ENCODE results near the gene NXT1.

GRCh38 chr20:23381876-23382275, 31.3 kb downstream of the NXT1 start:
- TF ChIP-seq EZH2phosphoT487 (IDR thresholded peaks at IDR 0.05; ENCODE audit: unreplicated experiment) (no peak), CTCF (conservative IDR thresholded peaks at IDR 0.05; ENCODE audit: low read depth in 2 of 2) (no peak), ZNF331 (CRISPR knock-in tag; IDR thresholded peaks at IDR 0.05; ENCODE audit: low read depth) (no peak), EZH2 (IDR thresholded peaks at IDR 0.05; ENCODE audit: low read depth, unreplicated experiment) (no peak), POLR2AphosphoS5 (IDR thresholded peaks at IDR 0.05; ENCODE audit: low read depth) (no peak), REST (IDR thresholded peaks at IDR 0.05; ENCODE audit: unreplicated experiment) (no peak), JUNB (IDR thresholded peaks at IDR 0.05; ENCODE audit: unreplicated experiment) (no peak), NANOG (IDR thresholded peaks at IDR 0.05; ENCODE audit: borderline replicate concordance) (no peak), ZNF114 (CRISPR knock-in tag; IDR thresholded peaks at IDR 0.05) (no peak), CREB1 (CRISPR knock-in tag; IDR thresholded peaks at IDR 0.05; ENCODE audit: low read depth) (no peak), ZNF462 (CRISPR knock-in tag; IDR thresholded peaks at IDR 0.05) (no peak)

Data from GM23338 (cell line).